GM12878 (cell line): ENCODE data around the gene C3. TPM values are rescaled to one million over a fixed set of nuclear protein-coding genes. Genes with fewer than 3 reads are reported as not detected.
"Not testable (repeated sequence)": the region's sequence is repeated elsewhere in the genome, so short reads cannot be mapped to it uniquely, and the experiment has no call there.

Experiments used
- ATAC-seq: fragments of 200-7000 bp; cut with Tn5 transposase; 3 replicates; pipeline ENCODE4 v1.9.1; 2020; ENCODE audit warnings: mild to moderate bottlenecking, moderate library complexity
- BruUV-seq: library from RNA; stranded (reverse); fragments of 400-500 nt; replicated peaks from 2 replicates; lab custom pipeline; 2021; lab: Mats Ljungman, UMichigan
- CTCF ChIA-PET: fragments of 300-600 bp; sonication (Branson Sonifier 250); formaldehyde crosslinking; extraction: SDS; loops from one replicate; lab custom pipeline; 2021; ENCODE audit warnings: inconsistent platforms; lab: Yijun Ruan, JAX
- POLR2A ChIA-PET: fragments of 350-600 bp; formaldehyde crosslinking; extraction: SDS; loops from one replicate; lab custom pipeline; 2021; ENCODE audit warnings: inconsistent platforms; lab: Charles Lee
- RAD21 ChIA-PET: fragments of 300-600 bp; sonication (Branson Sonifier 250); formaldehyde crosslinking; loops from one replicate; lab custom pipeline; 2023; ENCODE audit warnings: antibody characterized with exemption; ENCODE audit not compliant: unreplicated experiment; lab: Charles Lee
- SMC1A ChIA-PET: fragments of 300-600 bp; sonication (Branson Sonifier 250); formaldehyde crosslinking; loops from one replicate; lab custom pipeline; 2023; ENCODE audit not compliant: unreplicated experiment, uncharacterized antibody; lab: Charles Lee
- DNase-seq: peaks from one replicate; pipeline ENCODE4 v3.0.0-alpha.2; 2011; ENCODE audit warnings: low read depth, low spot score
- FAIRE-seq: peaks from 3 replicates; lab custom pipeline; 2011; peaks lifted over from hg19 to GRCh38; lab: Jason Lieb, UNC
- H2AFZ ChIP-seq: 2 replicates; pipeline ENCODE4 v1.6.0; 2011; ENCODE audit warnings: low read depth, low read length, control low read depth; ENCODE audit not compliant: control insufficient read depth
- H3K27ac ChIP-seq: 2 replicates; pipeline ENCODE4 v1.5.1; 2011; ENCODE audit warnings: control low read depth; ENCODE audit not compliant: control insufficient read depth, insufficient read depth
- H3K27me3 ChIP-seq, 2 experiments: replicated peaks in 1 of 2; 2 replicates each; pipeline versions ENCODE4 v1.6.0 to v1.6.1; 2011; ENCODE audit warnings: low read length in 1 of 2; ENCODE audit not compliant: control insufficient read depth in 2 of 2, insufficient read depth in 2 of 2
- H3K36me3 ChIP-seq, 2 experiments: 2 replicates each; pipeline ENCODE4 v1.5.1; 2011; ENCODE audit warnings: low read length in 1 of 2; ENCODE audit not compliant: control insufficient read depth in 2 of 2, insufficient read depth in 2 of 2
- H3K4me1 ChIP-seq: 2 replicates; pipeline ENCODE4 v1.6.1; 2011; ENCODE audit warnings: mild to moderate bottlenecking, low read length, moderate library complexity, mixed read lengths; ENCODE audit not compliant: control insufficient read depth, insufficient read depth
- H3K4me2 ChIP-seq: 2 replicates; pipeline ENCODE4 v1.6.0; 2011; ENCODE audit warnings: control low read depth; ENCODE audit not compliant: control insufficient read depth, insufficient read depth
- H3K4me3 ChIP-seq: fragments of 200-600 bp; sonication (generic); 2 replicates; pipeline ENCODE4 v1.5.1; 2016
- H3K79me2 ChIP-seq: 2 replicates; pipeline ENCODE4 v1.6.0; 2011; ENCODE audit warnings: low read length; ENCODE audit not compliant: control insufficient read depth, insufficient read depth
- H3K9ac ChIP-seq: 2 replicates; pipeline ENCODE4 v1.8.0; 2011; ENCODE audit warnings: low read length, control low read depth, mixed read lengths; ENCODE audit not compliant: control insufficient read depth, insufficient read depth
- H3K9me3 ChIP-seq: replicated peaks from 3 replicates; pipeline ENCODE4 v1.5.1; 2011; ENCODE audit warnings: mild to moderate bottlenecking, low read length; ENCODE audit not compliant: control insufficient read depth, insufficient read depth
- H4K20me1 ChIP-seq: 2 replicates; pipeline ENCODE4 v1.6.0; 2011; ENCODE audit not compliant: control insufficient read depth, insufficient read depth
- ATF7 ChIP-seq: fragments of 450-650 bp; IDR thresholded peaks from 2 replicates; pipeline ENCODE4 v1.6.1; 2016; ENCODE audit warnings: low read depth, mild to moderate bottlenecking
- CHD4 ChIP-seq: fragments of 200-600 bp; sonication (generic); IDR thresholded peaks from 2 replicates; pipeline ENCODE4 v1.6.1; 2016; ENCODE audit warnings: mild to moderate bottlenecking
- HDGF ChIP-seq: fragments of 450-650 bp; IDR thresholded peaks from 2 replicates; pipeline ENCODE4 v1.6.1; 2016; ENCODE audit warnings: antibody characterized with exemption
- MTA2 ChIP-seq: fragments of 450-650 bp; IDR thresholded peaks from 2 replicates; pipeline ENCODE4 v1.6.1; 2016; ENCODE audit warnings: low read depth, mild to moderate bottlenecking, moderate library complexity
- MYB ChIP-seq: fragments of 150-350 bp; IDR thresholded peaks from 2 replicates; pipeline ENCODE4 v1.6.1; 2014; ENCODE audit warnings: mild to moderate bottlenecking, low read depth, low read length, borderline replicate concordance
- SMAD5 ChIP-seq: IDR thresholded peaks from 2 replicates; pipeline ENCODE4 v1.6.1; 2016; ENCODE audit warnings: antibody characterized with exemption, low read depth
- SUZ12 ChIP-seq: fragments of 200-600 bp; sonication (generic); IDR thresholded peaks from one replicate; pipeline ENCODE4 v1.6.1; 2018; ENCODE audit warnings: antibody characterized with exemption, mild to moderate bottlenecking; ENCODE audit not compliant: unreplicated experiment
- WGBS: methylation state at CpG from one replicate; pipeline ENCODE4 v1.1.6; 2016; ENCODE audit warnings: low lambda C conversion rate; ENCODE audit not compliant: insufficient replicate concordance, insufficient coverage; ENCODE audit errors: missing lambda C conversion rate; 5-methylcytosine and 5-hydroxymethylcytosine counted together
- in situ Hi-C: fragments of 300-500 bp; cut with MboI; formaldehyde crosslinking; loops from 9 replicates; pipeline ENCODE4 v1.14.3; 2018; ENCODE audit warnings: mixed read lengths
- intact Hi-C: fragments of 100-400 bp; cut with micrococcal nuclease; formaldehyde crosslinking; loops from one replicate; pipeline ENCODE4 v1.14.2; 2022; ENCODE audit not compliant: unreplicated experiment
- polyA plus RNA-seq, 11 experiments: library from polyadenylated mRNA; depleted of rRNA in 4 of 11; unstranded in 6 of 11; stranded (reverse) in 5 of 11; fragments of >200 nt; fragmentation: Nextera tagmentation in 4 of 11; fragmentation: Illumina TruSeq in 1 of 11; extraction: Ambion mirVana in 4 of 11; extraction: Trizol in 1 of 11; gene quantifications; 1 replicate in 1 of 11; 2 replicates in 10 of 11; pipeline versions ENCODE4 v1.2.1 to v1.2.3, GENCODE V29; 2011 to 2016; ENCODE audit warnings: inconsistent platforms in 2 of 11, missing spikeins in 2 of 11, low read depth in 1 of 11
- total RNA-seq, 4 experiments: library from RNA; depleted of rRNA in 3 of 4; stranded (reverse); fragments of >200 nt in 3 of 4; fragmentation: Illumina TruSeq in 1 of 4; extraction: Trizol in 1 of 4; gene quantifications; 2 replicates each; pipeline versions ENCODE4 v1.2.1 to v1.2.3, GENCODE V29; 2013 to 2021
- TF ChIP-seq, protein P1 (sequence below): fragments of 450-650 bp; IDR thresholded peaks from 2 replicates; pipeline ENCODE4 v1.6.1; 2014; ENCODE audit warnings: mild to moderate bottlenecking

Gene C3
- total and polyA plus RNA-seq, 10 of the 15 experiments (the other 5 are each of a cell fraction or from before 2014, with no cell fraction given): 0.20 to 6.7 (median 0.72) TPM

DNA sequence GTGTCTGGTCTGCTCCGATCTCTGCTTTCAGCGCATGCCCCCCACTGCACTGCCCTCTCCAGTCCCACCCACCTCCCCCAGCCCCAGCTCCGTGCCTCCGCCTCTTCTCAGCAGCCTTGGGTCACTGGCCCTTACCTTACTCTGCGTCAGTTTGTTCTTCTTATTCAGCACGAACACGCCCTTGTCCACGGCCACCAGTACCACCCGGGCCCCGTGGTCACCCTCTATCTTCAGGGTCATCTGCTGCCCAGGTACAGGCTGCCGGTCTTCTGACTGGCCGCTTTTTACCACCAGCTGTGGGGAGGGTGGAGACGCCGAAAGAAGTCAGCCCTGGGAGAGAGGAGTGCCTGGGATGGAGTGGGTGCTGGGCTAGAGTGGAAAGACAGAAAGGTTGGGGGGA, 10.9 kb downstream of the C3 start:
- POLR2A ChIA-PET: no interaction called here

DNA sequence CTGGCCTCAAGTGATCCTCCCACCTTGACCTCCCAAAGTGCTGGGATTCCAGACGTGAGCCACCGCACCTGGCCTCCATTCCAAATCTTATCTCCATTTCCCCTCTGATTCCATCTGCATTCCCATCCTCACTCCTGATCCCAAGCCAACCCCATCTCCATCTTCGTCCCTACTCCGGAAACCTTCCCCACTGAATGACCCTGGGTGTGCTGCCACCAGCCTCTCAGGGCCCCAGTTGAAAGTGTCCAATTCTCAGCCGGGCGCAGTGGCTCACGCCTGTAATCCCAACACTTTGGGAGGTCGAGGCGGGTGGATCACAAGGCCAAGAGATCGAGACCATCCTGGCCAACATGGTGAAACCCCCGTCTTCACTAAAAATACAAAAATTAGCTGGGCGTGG, 11.5 kb downstream of the C3 start:
- H3K9ac ChIP-seq, ATAC-seq, intact Hi-C loops, FAIRE-seq, DNase-seq, H4K20me1 ChIP-seq, CTCF ChIA-PET, BruUV-seq, H3K9me3 ChIP-seq, POLR2A ChIA-PET, H3K36me3 ChIP-seq, H3K27ac ChIP-seq, H3K79me2 ChIP-seq, H2AFZ ChIP-seq, H3K4me2 ChIP-seq, RAD21 ChIA-PET, H3K4me3 ChIP-seq, in situ Hi-C loops, H3K27me3 ChIP-seq, H3K4me1 ChIP-seq: not testable (repeated sequence)
- 69% methylated on average over 12 of the region's 12 CpGs for WGBS
- SMC1A ChIA-PET: interaction anchor here (1.0 kb wide), 1 partner anchor 78 kb away, joined by 3 read pairs; no protein-coding TSS in a partner anchor

More for the DNA sequence above, 10.9 kb downstream of the C3 start:
- 31% methylated on average over 14 of the region's 14 CpGs for WGBS
- H3K36me3 ChIP-seq: no peaks in the 10 kb centered on the region
- ATAC-seq (no peak), DNase-seq (no peak), FAIRE-seq (no peak)
- intact Hi-C loops (no loop called here), in situ Hi-C loops (no loop called here)
- no peak overlapping the region for H3K4me3 ChIP-seq
- TF ChIP-seq SMAD5 (no peak), MYB (no peak), SUZ12 (no peak), ATF7 (no peak), MTA2 (no peak), CHD4 (no peak), HDGF (no peak)
- TF ChIP-seq, protein P1, sequence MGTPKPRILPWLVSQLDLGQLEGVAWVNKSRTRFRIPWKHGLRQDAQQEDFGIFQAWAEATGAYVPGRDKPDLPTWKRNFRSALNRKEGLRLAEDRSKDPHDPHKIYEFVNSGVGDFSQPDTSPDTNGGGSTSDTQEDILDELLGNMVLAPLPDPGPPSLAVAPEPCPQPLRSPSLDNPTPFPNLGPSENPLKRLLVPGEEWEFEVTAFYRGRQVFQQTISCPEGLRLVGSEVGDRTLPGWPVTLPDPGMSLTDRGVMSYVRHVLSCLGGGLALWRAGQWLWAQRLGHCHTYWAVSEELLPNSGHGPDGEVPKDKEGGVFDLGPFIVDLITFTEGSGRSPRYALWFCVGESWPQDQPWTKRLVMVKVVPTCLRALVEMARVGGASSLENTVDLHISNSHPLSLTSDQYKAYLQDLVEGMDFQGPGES: no peak
- no TSS peak for BruUV-seq
- CTCF ChIA-PET: no interaction called here
- H3K27ac ChIP-seq: no peak overlapping the region
- RAD21 ChIA-PET: no interaction called here
- H3K4me2 ChIP-seq: no peak overlapping the region
- no peak overlapping the region for H3K9ac ChIP-seq
- no peak overlapping the region for H2AFZ ChIP-seq
- H3K27me3 ChIP-seq: no peaks in the 10 kb centered on the region; a peak in 2 of 4 replicates
- H3K79me2 ChIP-seq: no peaks in the 10 kb centered on the region
- H3K9me3 ChIP-seq: no peaks in the 10 kb centered on the region
- no peaks in the 10 kb centered on the region for H3K4me1 ChIP-seq
- no peaks in the 10 kb centered on the region for H4K20me1 ChIP-seq
- SMC1A ChIA-PET: no interaction called here
